Lower lobe of right lung (tissue), 2 donors: ENCODE measurements around the gene ZKSCAN2. TPM values are rescaled to one million over a fixed set of nuclear protein-coding genes. Genes with fewer than 3 reads are reported as not detected.

Source experiments
- ATAC-seq, 2 donors: fragments of 200-7000 bp; cut with Tn5 transposase; one replicate each; pipeline ENCODE4 v1.9.1; 2020 to 2022; ENCODE audit warnings: mild to moderate bottlenecking in 2 of 2, moderate library complexity in 2 of 2
- DNase-seq: peaks from one replicate; pipeline ENCODE4 v3.0.0-alpha.2; 2020
- H3K27ac ChIP-seq: fragments of 200-600 bp; one replicate; pipeline ENCODE4 v1.8.0; 2022
- H3K27me3 ChIP-seq: fragments of 200-600 bp; one replicate; pipeline ENCODE4 v1.8.0; 2022; ENCODE audit warnings: low read depth
- H3K36me3 ChIP-seq: fragments of 200-600 bp; one replicate; pipeline ENCODE4 v1.8.0; 2022; ENCODE audit warnings: mild to moderate bottlenecking
- H3K4me1 ChIP-seq: fragments of 200-600 bp; one replicate; pipeline ENCODE4 v1.8.0; 2022
- H3K4me3 ChIP-seq: fragments of 200-600 bp; one replicate; pipeline ENCODE4 v1.8.0; 2022; ENCODE audit warnings: mild to moderate bottlenecking
- H3K9me3 ChIP-seq: fragments of 200-600 bp; one replicate; pipeline ENCODE4 v1.8.0; 2022
- CTCF ChIP-seq: fragments of 200-600 bp; IDR thresholded peaks from one replicate; pipeline ENCODE4 v1.8.0; 2022; ENCODE audit warnings: antibody characterized with exemption, mild to moderate bottlenecking
- intact Hi-C: fragments of 100-400 bp; cut with DNase I; formaldehyde crosslinking; loops from one replicate; pipeline ENCODE4 v1.11.0; 2022
- total RNA-seq: library from RNA; stranded (reverse); fragmentation: NEBNext Ultra II Directional; extraction: Animal tissue kit (Norgen Biotek cat#: 25700); gene quantifications from one replicate; pipeline ENCODE4 v1.2.1, GENCODE V29; 2021
- donor health status: DM: no; HTN: yes; CAD: no; lungs with severe emphysema.

ZKSCAN2 gene
- total RNA-seq, 1 donor from 2014 or later = 5.1 TPM

- Histone ChIP-seq H3K4me1 (no peaks in the 10 kb centered on the region), H3K36me3 (no peaks in the 10 kb centered on the region), H3K4me3 (no peak overlapping the region), H3K9me3 (no peaks in the 10 kb centered on the region), H3K27ac (no peak overlapping the region), H3K27me3 (no peaks in the 10 kb centered on the region)
- ATAC-seq = no peak
- no peak for DNase-seq
- TF ChIP-seq CTCF = no peak
- intact Hi-C loops = no loop called here
Measured at GRCh38 chr16:25194273-25194878, 63.3 kb downstream of the ZKSCAN2 start.

- DNase-seq (no peak), ATAC-seq (no peak)
- no peak for TF ChIP-seq CTCF
- intact Hi-C loops = no loop called here
- H3K36me3 ChIP-seq = no peaks in the 10 kb centered on the region
- H3K9me3 ChIP-seq = no peaks in the 10 kb centered on the region
- no peaks in the 10 kb centered on the region for H3K4me1 ChIP-seq
- no peak overlapping the region for H3K27ac ChIP-seq
- H3K4me3 ChIP-seq = no peak overlapping the region
- H3K27me3 ChIP-seq = no peaks in the 10 kb centered on the region
Measured at GRCh38 chr16:25192096-25192495, 65.5 kb downstream of the ZKSCAN2 start.

GRCh38 chr16:25189305-25189704, 68.3 kb downstream of the ZKSCAN2 start:
- no peak for DNase-seq
- Histone ChIP-seq H3K4me1 (no peaks in the 10 kb centered on the region), H3K36me3 (no peaks in the 10 kb centered on the region), H3K27me3 (no peaks in the 10 kb centered on the region), H3K27ac (no peak overlapping the region), H3K4me3 (no peak overlapping the region), H3K9me3 (no peaks in the 10 kb centered on the region)
- TF ChIP-seq CTCF = no peak
- intact Hi-C loops = no loop called here
- ATAC-seq = no peak

- Histone ChIP-seq H3K4me3 (no peak overlapping the region), H3K27ac (no peak overlapping the region), H3K27me3 (no peaks in the 10 kb centered on the region), H3K4me1 (no peaks in the 10 kb centered on the region), H3K9me3 (no peaks in the 10 kb centered on the region), H3K36me3 (no peaks in the 10 kb centered on the region)
- DNase-seq (no peak), ATAC-seq (no peak)
- intact Hi-C loops = no loop called here
- TF ChIP-seq CTCF = no peak
Measured at GRCh38 chr16:25187491-25187795, 70.2 kb downstream of the ZKSCAN2 start.

Other genes starting within 250 kb of the ZKSCAN2 start
- gene ARHGAP17, start 242.5 kb downstream of the ZKSCAN2 start, total RNA-seq = 89.5 TPM
- gene LCMT1, start 146.1 kb downstream of the ZKSCAN2 start, total RNA-seq = 35.7 TPM
- gene AQP8, start 40.9 kb downstream of the ZKSCAN2 start, total RNA-seq = 0.30 TPM